NOMO-1 treated with dmso at 0.1 percent for 144 hours (cell line): ENCODE data around the gene TRNP1.
"Not testable (repeated sequence)": the region's sequence is repeated elsewhere in the genome, so short reads cannot be mapped to it uniquely, and the experiment has no call there.

Experiments
- DNase-seq: peaks from one replicate; lab custom pipeline; 2025; ENCODE audit not compliant: unreplicated experiment; lab: John Stamatoyannopoulos, UW

Gene TRNP1

DNA sequence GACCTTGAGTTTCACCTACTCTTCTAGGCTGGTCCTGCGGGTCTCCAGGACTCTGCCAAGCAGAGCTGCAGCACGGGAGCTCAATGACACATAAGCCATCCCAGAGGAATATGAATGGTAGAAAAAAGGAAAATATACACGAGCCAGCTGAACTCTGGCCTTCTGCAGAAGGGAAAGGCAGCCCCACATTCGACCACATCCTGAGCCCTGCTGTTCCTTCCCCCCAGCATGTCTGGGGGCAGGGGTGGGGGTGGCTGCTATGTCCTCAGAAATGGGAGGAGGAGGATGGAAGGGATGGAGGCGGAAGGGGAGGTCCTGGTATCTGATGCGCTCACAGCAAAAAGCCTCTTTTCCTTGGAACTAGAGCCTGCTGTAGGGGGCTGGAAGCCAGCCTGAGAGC is 21.1 kb upstream of the TRNP1 start:
- no peak for DNase-seq

DNA sequence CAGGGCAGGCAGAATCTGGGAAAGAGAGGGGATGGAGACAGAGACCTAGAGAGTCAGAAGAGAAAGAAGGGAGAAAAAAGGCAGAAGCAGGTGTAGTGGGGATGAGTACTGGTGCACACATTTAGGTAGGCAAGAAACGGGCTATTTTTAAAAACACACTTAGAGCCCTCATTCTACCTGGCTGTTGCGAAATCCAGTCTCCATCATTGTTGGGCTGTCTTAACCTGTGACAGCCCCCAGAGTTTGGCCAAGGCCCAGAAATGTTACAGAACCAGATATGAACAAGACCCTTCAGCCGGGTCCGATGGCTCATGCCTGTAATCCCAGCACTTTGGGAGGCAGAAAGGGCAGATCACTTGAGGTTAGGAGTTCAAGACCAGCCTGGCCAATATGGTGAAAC is 20.7 kb upstream of the TRNP1 start:
- no peak for DNase-seq

DNA sequence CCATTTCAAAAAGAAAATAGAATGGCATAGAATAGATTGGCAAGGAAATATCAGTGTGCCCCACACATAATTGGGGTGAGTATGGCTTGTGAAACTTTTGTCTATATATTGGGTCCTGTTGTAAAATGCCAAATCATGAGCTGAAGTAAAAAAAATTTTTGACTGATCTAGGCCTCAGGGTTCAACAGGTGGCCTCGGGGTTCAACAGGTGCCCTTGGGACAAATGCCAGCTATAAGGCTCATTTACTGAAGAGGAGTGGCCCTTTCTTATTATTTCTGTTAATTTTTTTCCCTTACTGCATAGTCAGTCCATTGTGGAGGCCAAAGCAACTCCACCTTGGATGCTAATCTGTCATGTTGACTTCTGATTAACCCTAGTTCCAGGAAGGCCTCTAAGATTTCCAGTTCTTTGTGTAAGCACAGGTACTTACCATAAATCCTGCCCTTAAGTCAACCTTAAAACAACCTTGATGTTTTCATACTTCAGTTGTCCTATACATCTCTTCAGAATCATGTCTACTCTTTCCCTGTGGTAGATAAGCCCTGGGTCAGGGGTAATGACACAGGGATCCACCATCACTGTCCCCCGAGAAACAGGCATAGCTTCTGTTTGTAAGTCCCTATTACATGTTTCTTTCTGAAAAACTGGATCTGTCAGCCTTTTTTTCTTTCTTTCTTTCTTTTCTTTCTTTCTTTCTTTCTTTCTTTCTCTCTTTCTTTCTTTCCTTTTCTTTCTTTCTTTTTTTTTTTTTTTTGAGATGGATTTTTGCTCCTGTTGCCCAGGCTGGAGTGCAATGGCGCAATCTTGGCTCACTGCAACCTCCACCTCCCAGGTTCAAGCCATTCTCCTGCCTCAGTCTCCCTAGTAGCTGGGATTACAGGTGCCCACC is 16.6 kb upstream of the TRNP1 start:
- DNase-seq: no peak

DNA sequence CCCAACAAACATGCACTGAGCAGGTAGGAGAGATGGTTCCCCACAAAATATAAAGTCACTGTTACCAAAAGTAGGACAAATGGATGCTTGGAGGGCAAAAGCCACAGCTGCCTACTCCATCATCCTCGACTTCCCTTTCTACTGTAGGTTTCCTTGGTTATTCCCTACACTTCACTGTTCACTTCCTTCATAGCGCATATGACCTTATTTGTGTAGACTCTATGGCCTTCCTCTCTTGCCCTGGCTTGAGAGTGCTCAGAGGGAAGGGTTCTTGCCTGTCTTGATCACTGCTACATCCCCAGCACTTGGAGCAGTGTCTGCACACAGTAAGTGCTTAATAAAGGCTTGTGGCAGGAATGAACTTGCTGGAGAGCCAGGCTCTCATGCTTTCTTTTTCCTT is 14.6 kb upstream of the TRNP1 start:
- DNase-seq: no peak

DNA sequence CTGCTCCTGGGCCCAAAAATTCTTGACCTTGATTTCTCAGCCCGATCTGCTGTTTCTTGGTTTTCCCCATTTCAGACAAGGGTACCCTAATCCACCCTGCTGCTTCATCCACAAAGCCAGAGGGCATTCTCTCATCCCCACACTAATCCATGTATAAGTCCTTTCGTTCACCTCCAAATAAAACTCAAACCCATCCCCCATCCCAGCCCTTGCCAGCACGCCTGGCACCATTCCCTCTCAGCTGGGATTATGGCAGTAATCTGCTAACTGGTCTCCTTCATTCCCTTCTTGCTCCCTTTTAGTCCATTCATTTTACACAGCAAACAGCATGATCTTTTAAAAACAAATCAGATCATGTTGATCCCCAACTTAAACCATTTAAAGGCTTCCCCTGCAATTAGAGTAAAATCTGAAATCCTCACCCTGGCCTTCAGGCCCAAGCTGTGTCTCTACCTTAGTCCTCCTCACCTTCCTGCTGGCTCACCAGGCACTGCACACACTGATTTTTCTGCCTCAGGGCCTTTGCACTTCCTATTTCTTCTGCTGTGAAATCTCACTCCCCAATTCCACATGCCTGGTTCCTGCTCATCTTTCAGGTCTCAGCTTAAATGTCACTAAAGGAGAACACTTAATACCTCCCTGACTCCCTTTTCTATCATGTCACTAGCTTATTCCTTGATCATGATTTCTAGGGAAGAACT is 12.2 kb upstream of the TRNP1 start:
- no peak for DNase-seq

DNA sequence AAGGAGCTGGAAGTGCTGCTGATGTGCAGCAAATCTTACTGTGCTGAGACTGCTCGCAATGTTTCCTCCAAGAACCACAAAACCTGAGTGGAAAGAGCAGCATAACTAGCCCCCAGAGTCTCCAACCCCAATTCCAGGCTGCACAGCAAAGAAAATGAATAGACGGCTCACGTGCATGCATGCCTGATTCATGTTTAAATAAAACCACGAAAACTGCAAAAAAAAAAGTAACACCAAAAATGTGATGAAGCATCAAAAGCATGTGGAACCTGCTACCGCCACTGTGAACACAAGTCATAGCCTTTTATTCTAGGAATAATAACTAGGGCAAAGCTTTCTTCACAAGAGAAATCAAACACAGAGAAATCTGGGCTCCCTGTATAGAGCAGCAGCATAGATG is 9.6 kb upstream of the TRNP1 start:
- DNase-seq: no peak

DNA sequence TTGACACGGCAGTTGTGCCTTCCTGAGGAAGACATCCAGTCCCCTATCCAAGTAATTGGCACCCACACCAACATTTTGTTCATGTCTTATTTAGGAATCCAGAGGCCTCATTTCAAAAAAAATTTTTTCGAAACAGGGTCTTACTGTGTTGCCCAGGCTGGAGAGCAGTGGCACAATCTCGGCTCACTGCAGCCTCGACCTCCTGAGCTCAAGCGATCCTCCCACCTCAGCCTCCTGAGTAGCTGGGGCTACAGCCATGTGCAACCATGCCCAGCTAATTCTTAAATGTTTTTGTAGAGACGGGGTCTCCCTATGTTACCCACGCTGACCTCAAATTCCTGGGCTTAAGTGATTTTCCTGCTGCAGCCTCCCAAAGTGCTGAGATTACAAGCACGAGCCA is 9.2 kb upstream of the TRNP1 start:
- no peak for DNase-seq

DNA sequence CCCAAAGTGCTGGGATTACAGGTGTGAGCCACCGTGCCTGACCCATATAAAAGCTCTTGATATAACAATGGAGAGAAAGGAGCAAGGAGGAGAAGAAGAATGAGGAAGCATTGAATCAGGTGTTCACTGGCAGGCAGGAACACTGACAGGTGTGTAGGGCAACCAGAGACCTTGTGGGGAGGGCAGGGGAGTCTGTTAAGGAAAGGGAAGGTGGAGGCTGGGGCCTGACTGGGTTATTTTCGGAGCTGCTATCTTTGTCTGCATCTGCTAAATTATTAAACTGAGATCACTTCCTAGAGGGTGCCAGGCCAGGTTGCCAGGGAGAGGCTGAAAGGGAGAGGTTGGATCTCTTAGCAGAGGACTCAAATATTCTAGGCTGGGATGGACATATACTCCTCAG is 6.8 kb upstream of the TRNP1 start:
- DNase-seq: no peak

DNA sequence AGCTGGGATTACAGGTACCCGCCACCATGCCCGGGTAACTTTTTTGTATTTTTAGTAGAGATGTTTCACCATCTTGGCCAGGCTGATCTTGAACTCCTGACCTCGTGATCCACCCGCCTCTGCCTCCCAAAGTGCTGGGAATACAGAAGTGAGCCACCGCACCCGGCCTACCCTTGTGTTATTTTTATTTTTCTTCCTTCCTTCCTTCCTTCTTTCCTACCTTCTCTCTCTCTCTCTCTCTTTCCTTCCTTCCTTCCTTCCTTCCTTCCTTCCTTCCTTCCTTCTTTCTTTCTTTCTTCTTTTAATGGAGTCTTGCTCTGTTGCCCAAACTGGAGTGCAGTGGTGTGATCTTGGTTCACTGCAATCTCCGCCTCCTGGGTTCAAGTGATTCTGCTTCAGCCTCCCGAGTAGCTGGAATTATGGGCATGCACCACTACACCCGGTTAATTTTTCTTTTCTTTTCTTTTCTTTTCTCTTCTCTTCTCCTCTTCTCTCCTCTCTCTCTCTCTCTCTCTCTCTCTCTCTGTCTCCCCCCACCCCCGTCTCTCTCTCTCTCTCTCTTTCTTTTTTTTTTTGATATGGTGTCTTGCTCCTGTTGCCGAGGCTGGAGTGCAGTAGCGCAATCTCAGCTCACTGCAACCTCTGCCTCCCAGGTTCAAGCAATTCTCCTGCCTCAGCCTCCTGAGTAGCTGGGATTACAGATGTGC is 3.9 kb upstream of the TRNP1 start:
- DNase-seq: not testable (repeated sequence)

DNA sequence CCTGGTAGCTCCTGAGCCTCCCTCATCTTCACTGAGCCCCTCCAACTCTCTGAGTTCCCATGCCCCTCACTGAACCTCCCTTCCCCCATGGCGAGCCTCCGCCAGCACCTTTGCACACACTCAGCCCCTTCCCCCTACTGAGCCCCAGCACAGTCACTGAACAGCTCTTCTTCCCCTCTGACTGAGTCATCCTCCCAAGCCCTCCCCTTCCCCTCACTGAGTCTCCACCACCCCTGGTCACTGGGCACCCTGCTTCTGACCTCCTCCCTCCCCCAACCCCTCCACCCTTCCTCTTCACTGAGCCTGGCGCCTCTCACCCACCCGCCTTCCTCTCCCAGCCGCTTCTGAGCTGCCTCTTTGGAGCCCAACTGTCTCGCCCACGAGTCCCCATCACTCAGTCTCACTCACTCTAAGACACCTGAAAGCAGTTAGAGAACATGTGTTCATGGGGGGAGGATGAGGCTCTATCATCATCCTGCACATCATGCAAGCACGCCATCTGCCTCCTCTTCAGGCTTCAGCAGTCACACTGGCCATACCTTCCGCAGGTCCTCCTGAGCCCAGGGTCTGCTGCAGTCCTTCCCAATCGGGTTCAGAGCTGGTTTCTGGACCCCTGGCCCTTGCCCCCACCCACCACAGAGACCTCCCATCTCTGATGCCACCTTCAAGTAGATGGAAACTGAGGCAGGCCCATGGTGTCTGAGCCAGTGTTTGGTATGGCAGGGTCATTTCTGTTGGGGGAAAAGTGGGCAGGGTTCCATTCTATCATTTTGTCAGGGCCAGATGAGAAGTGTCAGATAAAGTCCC is 2.0 kb upstream of the TRNP1 start:
- no peak for DNase-seq

DNA sequence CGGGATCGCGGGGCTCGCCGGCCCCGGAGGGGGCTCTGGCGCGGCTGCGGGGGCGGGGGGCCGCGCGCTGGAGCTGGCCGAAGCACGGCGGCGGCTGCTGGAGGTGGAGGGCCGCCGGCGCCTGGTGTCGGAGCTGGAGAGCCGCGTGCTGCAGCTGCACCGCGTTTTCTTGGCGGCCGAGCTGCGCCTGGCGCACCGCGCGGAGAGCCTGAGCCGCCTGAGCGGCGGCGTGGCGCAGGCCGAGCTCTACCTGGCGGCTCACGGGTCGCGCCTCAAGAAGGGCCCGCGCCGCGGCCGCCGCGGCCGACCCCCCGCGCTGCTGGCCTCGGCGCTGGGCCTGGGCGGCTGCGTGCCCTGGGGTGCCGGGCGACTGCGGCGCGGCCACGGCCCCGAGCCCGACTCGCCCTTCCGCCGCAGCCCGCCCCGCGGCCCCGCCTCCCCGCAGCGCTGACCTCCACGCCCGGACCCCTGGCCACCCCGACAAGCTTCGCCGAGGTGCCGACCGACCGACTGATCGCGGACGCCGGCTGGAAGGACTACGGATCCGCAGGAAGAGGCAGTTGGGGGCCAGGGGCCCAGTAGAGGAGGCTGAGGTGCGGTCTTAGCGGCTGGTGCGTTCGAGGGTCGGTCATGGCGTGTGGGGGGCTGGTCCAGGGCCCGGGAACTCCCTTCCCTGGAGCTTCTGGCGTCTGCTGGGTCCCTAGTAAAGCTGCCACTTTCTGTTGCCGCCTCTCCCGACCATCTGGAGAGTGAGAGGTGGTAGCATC is 711 bp downstream of the TRNP1 start:
- no peak for DNase-seq

DNA sequence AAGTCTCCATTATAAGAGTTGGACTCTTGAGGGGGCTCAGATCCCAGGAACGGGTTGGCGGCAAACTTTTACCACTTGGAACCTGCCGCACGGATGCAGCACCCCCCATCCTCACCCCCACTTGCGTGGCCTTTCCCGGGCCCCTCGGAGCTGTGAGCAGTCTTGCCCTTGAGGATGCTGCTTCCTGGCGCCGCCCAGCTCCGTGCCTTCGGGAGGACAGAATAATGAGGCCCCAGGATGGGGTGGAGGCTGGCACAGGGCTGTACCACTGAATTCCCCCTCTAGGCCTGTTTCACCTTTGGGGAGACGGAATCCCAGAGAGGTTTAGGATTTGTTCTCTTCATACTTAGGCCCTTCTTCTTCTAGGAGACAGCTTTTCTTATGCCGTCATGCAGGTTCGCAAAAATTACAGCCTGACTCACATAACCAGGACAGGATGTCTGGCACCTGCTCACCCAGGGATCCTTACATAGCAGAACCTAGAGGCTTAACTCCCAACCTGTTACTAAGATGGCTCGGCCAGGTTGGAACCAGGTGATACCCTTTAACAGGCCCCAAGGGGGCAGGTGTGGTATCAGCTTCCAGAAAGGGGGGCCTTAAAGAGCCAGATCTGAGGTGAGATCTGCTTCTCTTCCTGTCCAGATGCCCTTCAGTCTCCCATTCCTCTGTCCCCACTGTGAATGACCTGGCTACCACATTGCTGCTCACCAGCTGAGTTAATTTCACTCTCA is 1.5 kb downstream of the TRNP1 start:
- DNase-seq: no peak

DNA sequence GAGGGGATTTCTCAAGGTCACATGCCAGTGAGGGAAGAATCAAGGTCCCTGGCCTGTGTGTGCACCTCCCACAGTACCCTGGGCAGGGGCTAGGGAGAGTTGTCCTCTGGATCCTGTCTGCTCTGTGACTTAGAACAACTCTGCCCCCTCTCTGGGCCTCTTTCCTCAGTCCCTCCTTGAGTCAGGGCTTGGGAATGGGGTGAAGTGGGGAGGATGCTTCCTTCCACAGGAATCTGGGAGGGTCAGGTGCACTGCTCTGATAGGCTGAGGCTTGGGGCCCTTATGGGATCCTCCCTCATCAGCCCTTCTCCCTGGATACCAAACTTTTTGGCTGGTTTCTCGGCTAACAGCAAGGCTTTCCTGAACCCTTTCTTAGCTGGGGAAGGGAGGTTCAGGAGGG is 2.5 kb downstream of the TRNP1 start:
- no peak for DNase-seq

DNA sequence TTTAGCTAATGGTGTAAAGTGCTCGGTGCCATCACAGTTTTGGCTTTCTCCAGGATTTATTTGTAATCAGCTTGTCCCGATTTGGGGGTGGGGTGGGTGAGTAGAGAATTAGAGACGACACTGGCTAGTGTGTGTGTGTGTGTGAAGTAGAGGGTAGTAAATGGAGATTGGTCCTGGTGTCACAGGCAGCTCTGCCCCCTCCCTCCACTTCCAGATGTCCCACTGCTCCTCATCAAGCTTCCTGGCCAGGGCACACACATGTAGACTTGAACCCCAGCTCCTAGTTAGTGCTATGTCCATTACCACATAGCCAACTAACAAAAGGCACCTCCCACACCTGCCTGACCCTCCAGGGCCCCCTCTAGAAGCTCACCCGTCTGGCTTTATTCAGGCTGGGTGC is 3.2 kb downstream of the TRNP1 start:
- no peak for DNase-seq

DNA sequence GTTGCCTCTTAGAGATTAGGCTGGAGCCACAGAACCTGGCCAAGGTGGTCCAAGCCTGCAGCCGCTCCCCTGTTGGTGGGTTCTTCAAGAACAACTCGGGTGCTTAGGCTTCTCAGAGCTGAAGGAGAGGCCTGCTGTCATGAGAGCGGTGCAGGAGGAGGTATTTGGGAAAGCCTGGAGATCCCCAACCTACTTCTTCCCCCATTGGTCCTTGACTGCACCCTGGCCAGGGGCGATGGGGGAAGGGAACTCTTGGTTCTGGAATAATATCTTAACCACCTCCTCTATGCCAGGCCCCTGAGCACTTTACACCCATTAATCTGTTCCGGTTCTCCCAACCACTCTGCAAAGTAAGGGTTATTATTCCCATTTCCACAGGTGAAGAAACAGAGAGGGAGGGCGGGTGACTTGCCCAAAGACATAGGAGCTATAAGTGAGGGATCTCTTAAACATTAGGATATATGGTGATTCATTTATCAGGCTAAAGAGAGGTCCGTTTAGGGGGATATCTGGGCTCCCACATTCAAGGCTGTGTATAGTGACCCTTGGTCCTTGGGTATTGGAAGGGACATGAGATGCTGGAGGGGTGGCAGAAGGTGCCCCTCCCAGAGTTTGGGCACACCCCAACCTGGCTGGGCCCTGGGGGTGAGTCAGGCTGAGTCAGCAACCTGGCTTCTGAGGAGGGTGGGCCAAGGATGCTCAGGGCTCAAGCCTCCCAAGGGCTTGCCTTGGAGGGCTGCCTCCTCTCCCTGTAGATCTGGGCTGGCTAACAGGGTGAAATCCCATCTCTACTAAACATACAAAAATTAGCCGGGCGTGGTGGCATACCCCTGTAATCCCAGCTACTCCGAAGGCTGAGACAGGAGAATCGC is 5.2 kb downstream of the TRNP1 start:
- DNase-seq: no peak

DNA sequence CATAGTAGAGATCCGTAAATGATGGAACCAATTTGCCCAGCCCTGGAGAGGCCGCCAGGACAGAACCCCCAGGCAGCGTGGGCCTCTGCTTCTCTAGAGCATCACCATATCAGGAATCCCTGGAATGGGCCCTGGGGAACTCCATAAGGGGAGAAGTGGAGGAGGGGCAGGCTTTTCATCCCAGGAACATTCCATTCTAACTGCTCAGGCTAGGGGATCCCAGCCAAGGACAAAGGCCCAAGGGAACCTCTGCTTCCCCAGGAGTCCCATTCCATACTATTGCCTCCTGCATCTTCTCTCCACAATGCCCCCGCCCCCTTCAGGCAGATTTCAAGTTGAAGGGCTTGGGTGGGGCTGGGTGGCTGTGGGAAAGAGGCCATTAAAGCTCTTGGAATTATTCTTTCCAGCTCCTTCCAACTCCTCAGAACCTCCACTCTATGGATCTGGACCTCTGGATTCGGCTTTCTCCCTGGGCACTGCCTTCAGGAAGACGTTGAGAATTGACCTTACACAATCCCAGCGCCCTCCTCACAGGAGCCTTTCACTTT is 6.0 kb downstream of the TRNP1 start:
- no peak for DNase-seq

DNA sequence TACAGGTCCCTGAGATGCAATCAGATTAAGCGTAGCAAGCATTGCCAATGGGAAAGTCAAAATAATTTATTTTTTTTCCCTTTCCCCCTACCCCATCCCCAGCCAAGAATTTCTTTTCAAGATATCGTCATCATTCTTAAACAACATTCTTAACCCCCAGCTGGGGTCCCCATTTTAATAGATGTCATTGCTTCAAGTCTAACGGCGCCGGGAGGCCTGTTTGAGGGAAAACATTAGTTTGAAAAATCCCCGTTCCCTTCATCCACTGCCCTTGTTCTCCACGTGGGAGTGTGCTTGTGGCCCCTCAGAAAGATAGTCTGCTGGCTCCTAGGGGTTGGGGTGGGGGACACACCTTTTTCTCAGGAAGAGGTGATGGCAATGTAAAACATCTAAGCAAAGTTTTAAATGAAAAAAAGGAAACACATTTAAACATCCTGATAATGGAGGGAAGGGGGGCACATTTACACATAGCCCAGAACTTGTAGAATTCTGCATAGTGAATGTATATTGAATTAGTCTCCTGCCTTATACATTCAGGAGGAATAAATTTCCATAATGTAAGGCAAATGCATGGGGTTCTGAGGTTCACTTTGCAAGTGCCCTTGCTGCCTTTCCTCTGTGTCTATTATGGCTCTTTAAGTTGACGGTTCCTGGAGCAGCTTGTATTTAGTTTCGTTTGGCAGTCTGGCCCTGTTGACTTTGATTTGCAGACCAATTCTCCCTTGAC is 6.8 kb downstream of the TRNP1 start:
- DNase-seq: no peak
